Measurements from ENCODE around the gene DLX3. TPM values are rescaled to one million over a fixed set of nuclear protein-coding genes. Genes with fewer than 3 reads are reported as not detected.

Gene DLX3
- total RNA-seq, 1 experiment from 2014 or later, result 0.74 TPM

DNA sequence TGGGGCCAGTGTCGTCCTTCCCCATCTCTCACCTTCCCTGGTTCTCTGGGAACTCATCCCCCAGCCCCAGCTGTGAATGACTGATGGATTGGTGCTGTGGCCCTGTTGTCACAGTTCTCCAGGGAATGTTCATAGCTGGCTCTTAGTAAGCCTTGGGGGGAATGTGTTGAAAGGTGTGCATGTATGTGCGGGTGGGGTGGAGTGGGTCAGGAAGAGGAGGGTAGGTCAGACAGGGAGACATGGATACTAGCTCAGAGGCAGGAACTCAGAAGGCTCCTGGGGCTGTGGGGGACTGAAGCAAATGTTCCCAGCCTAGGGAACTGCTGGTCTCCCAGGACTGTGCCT is 21.8 kb downstream of the DLX3 start (continued):
- TF ChIP-seq, protein P1, sequence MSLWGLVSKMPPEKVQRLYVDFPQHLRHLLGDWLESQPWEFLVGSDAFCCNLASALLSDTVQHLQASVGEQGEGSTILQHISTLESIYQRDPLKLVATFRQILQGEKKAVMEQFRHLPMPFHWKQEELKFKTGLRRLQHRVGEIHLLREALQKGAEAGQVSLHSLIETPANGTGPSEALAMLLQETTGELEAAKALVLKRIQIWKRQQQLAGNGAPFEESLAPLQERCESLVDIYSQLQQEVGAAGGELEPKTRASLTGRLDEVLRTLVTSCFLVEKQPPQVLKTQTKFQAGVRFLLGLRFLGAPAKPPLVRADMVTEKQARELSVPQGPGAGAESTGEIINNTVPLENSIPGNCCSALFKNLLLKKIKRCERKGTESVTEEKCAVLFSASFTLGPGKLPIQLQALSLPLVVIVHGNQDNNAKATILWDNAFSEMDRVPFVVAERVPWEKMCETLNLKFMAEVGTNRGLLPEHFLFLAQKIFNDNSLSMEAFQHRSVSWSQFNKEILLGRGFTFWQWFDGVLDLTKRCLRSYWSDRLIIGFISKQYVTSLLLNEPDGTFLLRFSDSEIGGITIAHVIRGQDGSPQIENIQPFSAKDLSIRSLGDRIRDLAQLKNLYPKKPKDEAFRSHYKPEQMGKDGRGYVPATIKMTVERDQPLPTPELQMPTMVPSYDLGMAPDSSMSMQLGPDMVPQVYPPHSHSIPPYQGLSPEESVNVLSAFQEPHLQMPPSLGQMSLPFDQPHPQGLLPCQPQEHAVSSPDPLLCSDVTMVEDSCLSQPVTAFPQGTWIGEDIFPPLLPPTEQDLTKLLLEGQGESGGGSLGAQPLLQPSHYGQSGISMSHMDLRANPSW (CRISPR knock-in tag; conservative IDR thresholded peaks at IDR 0.05; ENCODE audit: low read depth), result no peak
- TF ChIP-seq, protein P2, sequence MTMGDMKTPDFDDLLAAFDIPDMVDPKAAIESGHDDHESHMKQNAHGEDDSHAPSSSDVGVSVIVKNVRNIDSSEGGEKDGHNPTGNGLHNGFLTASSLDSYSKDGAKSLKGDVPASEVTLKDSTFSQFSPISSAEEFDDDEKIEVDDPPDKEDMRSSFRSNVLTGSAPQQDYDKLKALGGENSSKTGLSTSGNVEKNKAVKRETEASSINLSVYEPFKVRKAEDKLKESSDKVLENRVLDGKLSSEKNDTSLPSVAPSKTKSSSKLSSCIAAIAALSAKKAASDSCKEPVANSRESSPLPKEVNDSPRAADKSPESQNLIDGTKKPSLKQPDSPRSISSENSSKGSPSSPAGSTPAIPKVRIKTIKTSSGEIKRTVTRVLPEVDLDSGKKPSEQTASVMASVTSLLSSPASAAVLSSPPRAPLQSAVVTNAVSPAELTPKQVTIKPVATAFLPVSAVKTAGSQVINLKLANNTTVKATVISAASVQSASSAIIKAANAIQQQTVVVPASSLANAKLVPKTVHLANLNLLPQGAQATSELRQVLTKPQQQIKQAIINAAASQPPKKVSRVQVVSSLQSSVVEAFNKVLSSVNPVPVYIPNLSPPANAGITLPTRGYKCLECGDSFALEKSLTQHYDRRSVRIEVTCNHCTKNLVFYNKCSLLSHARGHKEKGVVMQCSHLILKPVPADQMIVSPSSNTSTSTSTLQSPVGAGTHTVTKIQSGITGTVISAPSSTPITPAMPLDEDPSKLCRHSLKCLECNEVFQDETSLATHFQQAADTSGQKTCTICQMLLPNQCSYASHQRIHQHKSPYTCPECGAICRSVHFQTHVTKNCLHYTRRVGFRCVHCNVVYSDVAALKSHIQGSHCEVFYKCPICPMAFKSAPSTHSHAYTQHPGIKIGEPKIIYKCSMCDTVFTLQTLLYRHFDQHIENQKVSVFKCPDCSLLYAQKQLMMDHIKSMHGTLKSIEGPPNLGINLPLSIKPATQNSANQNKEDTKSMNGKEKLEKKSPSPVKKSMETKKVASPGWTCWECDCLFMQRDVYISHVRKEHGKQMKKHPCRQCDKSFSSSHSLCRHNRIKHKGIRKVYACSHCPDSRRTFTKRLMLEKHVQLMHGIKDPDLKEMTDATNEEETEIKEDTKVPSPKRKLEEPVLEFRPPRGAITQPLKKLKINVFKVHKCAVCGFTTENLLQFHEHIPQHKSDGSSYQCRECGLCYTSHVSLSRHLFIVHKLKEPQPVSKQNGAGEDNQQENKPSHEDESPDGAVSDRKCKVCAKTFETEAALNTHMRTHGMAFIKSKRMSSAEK (CRISPR knock-in tag; IDR thresholded peaks at IDR 0.05; ENCODE audit: borderline replicate concordance), result no peak
- TF ChIP-seq ELF4 (CRISPR knock-in tag; IDR thresholded peaks at IDR 0.05; ENCODE audit: low read depth) (no peak), GABPB1 (CRISPR knock-in tag; IDR thresholded peaks at IDR 0.05) (no peak), ZNF416 (CRISPR knock-in tag; IDR thresholded peaks at IDR 0.05) (no peak)
- TF ChIP-seq, protein P3, sequence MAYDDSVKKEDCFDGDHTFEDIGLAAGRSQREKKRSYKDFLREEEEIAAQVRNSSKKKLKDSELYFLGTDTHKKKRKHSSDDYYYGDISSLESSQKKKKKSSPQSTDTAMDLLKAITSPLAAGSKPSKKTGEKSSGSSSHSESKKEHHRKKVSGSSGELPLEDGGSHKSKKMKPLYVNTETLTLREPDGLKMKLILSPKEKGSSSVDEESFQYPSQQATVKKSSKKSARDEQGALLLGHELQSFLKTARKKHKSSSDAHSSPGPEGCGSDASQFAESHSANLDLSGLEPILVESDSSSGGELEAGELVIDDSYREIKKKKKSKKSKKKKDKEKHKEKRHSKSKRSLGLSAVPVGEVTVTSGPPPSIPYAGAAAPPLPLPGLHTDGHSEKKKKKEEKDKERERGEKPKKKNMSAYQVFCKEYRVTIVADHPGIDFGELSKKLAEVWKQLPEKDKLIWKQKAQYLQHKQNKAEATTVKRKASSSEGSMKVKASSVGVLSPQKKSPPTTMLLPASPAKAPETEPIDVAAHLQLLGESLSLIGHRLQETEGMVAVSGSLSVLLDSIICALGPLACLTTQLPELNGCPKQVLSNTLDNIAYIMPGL (CRISPR knock-in tag; IDR thresholded peaks at IDR 0.05), result no peak

DNA sequence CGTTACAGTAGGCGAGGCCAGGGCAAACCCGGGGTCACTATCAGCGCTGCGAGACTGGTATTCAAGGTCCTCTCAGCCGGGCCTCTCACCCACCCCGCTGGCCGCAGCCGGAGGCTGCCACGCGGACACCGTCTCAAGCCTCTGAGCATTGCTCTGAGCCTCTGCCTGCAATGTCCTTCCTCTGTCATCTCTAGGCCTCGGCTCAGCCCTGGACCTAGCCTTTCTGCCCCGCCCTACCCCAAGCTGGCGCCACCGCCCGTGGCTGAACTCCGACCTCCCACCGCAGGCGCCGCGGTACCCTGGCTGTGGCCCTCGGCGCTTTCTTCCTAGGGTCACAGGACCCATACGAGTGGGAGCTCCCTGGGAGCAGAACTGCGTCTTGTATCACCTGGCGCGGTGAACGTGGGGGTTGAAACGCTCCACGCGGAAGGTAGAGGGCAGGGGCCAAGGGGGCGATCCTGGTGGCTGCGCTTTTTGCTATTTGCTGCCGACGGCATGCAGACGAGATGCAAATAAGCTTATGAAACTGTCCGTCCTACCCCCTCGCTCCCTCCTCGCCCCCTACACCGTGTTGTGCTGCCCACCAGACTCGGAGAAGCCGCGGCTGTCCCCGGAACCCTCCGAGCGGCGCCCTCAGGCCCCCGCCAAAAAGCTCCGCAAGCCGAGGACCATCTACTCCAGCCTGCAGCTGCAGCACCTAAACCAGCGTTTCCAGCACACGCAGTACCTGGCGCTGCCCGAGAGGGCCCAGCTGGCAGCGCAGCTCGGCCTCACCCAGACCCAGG is 22.3 kb downstream of the DLX3 start:
- CTCF ChIA-PET, result interaction anchor here (0.5 to 15.4 kb wide), 11 partner anchors 18 to 169 kb away, joined by 3 to 221 read pairs (median 3); partner anchors contain the start of gene DLX3
- DNase-seq (ENCODE audit: low spot score) (peak; percentile 39), ATAC-seq (peak; percentile 6)
- no peaks in the 10 kb centered on the region for H3K9me3 Mint-ChIP-seq
- no peaks in the 10 kb centered on the region for H3K36me3 Mint-ChIP-seq
- H3K27ac Mint-ChIP-seq, result no peak overlapping the region
- H3K27me3 Mint-ChIP-seq (ENCODE audit: low read depth), result peaks cover 99% of the 10 kb centered on the region
- 0 out of 2 replicates have a peak, but pooled peaks have one; percentile 56 for TF ChIP-seq FOXP1 (CRISPR knock-in tag; IDR thresholded peaks at IDR 0.05; ENCODE audit: borderline replicate concordance)
- TF ChIP-seq, protein P4, sequence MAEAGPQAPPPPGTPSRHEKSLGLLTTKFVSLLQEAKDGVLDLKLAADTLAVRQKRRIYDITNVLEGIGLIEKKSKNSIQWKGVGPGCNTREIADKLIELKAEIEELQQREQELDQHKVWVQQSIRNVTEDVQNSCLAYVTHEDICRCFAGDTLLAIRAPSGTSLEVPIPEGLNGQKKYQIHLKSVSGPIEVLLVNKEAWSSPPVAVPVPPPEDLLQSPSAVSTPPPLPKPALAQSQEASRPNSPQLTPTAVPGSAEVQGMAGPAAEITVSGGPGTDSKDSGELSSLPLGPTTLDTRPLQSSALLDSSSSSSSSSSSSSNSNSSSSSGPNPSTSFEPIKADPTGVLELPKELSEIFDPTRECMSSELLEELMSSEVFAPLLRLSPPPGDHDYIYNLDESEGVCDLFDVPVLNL (CRISPR knock-in tag; IDR thresholded peaks at IDR 0.05; ENCODE audit: borderline replicate concordance, low read depth), result no peak
- H3K4me3 Mint-ChIP-seq, result peak overlapping the region; percentile 47
- H3K4me1 Mint-ChIP-seq, result peaks cover 51% of the 10 kb centered on the region
- POLR2A ChIA-PET, result interaction anchor here (0.9 kb wide), 1 partner anchor 38 kb away, joined by 3 read pairs; no protein-coding TSS in a partner anchor

DNA sequence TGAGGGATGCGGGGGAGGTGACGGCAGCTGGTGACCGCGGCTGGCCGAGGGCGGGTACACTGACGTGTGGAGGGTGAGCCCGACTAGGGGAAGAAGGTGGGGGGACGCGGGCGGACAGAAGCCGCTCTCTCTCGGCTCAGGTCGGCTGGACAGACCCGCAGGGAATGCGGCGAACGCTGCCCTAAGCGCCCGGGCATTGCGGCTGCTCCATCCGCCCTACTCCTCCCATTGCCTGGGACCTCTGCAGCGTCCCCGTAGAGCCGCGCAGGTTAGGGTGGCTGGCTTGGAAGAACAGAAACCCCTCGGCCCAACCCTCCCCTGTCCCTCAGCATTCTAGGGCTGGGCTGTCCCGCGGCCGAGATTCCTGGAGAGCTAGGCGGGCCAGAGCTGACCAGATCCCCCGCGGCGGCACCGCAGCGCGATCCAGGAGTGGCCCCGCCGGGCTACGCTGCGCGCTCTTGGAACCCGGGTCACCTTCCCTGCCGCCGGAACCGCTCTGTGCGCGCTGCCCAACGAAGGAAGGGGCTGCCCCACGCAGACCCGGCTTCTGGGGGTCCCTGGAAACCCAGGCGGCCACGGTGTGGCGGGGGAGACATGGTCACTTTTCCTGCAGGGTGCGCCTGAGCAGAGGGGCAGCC is 23.1 kb downstream of the DLX3 start:
- TF ChIP-seq, protein P5, sequence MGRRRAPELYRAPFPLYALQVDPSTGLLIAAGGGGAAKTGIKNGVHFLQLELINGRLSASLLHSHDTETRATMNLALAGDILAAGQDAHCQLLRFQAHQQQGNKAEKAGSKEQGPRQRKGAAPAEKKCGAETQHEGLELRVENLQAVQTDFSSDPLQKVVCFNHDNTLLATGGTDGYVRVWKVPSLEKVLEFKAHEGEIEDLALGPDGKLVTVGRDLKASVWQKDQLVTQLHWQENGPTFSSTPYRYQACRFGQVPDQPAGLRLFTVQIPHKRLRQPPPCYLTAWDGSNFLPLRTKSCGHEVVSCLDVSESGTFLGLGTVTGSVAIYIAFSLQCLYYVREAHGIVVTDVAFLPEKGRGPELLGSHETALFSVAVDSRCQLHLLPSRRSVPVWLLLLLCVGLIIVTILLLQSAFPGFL (CRISPR knock-in tag; IDR thresholded peaks at IDR 0.05; ENCODE audit: borderline replicate concordance), result no peak
- TF ChIP-seq, protein P6, sequence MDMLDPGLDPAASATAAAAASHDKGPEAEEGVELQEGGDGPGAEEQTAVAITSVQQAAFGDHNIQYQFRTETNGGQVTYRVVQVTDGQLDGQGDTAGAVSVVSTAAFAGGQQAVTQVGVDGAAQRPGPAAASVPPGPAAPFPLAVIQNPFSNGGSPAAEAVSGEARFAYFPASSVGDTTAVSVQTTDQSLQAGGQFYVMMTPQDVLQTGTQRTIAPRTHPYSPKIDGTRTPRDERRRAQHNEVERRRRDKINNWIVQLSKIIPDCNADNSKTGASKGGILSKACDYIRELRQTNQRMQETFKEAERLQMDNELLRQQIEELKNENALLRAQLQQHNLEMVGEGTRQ (CRISPR knock-in tag; IDR thresholded peaks at IDR 0.05), result no peak
- TF ChIP-seq ELF4 (CRISPR knock-in tag; IDR thresholded peaks at IDR 0.05; ENCODE audit: low read depth) (no peak), NR2C2 (CRISPR knock-in tag; IDR thresholded peaks at IDR 0.05) (no peak), GABPB1 (CRISPR knock-in tag; IDR thresholded peaks at IDR 0.05) (no peak), ZNF423 (CRISPR knock-in tag; IDR thresholded peaks at IDR 0.05) (peak; percentile 45; the same call in 1 of the 2 replicates)
- Mint-ChIP-seq H3K36me3 (no peaks in the 10 kb centered on the region), H3K4me1 (peaks cover 43% of the 10 kb centered on the region), H3K27me3 (ENCODE audit: low read depth) (peaks cover 99% of the 10 kb centered on the region), H3K27ac (no peak overlapping the region), H3K4me3 (peak overlapping the region; percentile 50), H3K9me3 (no peaks in the 10 kb centered on the region)
- peak; percentile 43 for DNase-seq (ENCODE audit: low spot score)
- ChIA-PET POLR2A (no interaction called here), CTCF (interaction anchor here (1.3 to 15.4 kb wide), 5 partner anchors 20 to 111 kb away, joined by 3 to 221 read pairs (median 6); partner anchors contain the start of gene DLX3)
- ATAC-seq, result peak; percentile 5

Measured in WTC11 (cell line).